Measurements from ENCODE around the gene RBM6.
A peak's percentile ranks its signal among the peaks of the same experiment; 100 is the strongest.

The RBM6 gene

GRCh38 chr3:50122071-50122470, 182.1 kb downstream of the RBM6 start:
- no peak overlapping the region for H3K4me3 ChIP-seq (ENCODE audit: low read length)
- DNase-seq (ENCODE audit: low read depth): no peak

GRCh38 chr3:50122661-50123391, 182.9 kb downstream of the RBM6 start:
- DNase-seq (ENCODE audit: low read depth): no peak
- no peak overlapping the region for H3K4me3 ChIP-seq (ENCODE audit: low read length)
- TF ChIP-seq CTCF (conservative IDR thresholded peaks at IDR 0.05; ENCODE audit: low read depth, low read length): no peak

More at GRCh38 chr3:50122071-50122470, 182.1 kb downstream of the RBM6 start:
- TF ChIP-seq CTCF (conservative IDR thresholded peaks at IDR 0.05; ENCODE audit: low read depth, low read length): peak; percentile 24

- no peak for TF ChIP-seq CTCF (conservative IDR thresholded peaks at IDR 0.05; ENCODE audit: low read depth, low read length)
- no peak for DNase-seq (ENCODE audit: low read depth)
- no peak overlapping the region for H3K4me3 ChIP-seq (ENCODE audit: low read length)
Observed at GRCh38 chr3:50123394-50124051, 183.6 kb downstream of the RBM6 start.

GRCh38 chr3:50124052-50124799, 184.3 kb downstream of the RBM6 start:
- no peak for TF ChIP-seq CTCF (conservative IDR thresholded peaks at IDR 0.05; ENCODE audit: low read depth, low read length)
- no peak overlapping the region for H3K4me3 ChIP-seq (ENCODE audit: low read length)

GRCh38 chr3:50124800-50125178, 184.8 kb downstream of the RBM6 start:
- TF ChIP-seq CTCF (conservative IDR thresholded peaks at IDR 0.05; ENCODE audit: low read depth, low read length): no peak
- H3K4me3 ChIP-seq (ENCODE audit: low read length): no peak overlapping the region
- DNase-seq (ENCODE audit: low read depth): no peak

More at GRCh38 chr3:50124052-50124799, 184.3 kb downstream of the RBM6 start:
- DNase-seq (ENCODE audit: low read depth): no peak

GRCh38 chr3:50125541-50126286, 185.8 kb downstream of the RBM6 start:
- no peak for DNase-seq (ENCODE audit: low read depth)
- H3K4me3 ChIP-seq (ENCODE audit: low read length): no peak overlapping the region
- TF ChIP-seq CTCF (conservative IDR thresholded peaks at IDR 0.05; ENCODE audit: low read depth, low read length): no peak
